NCI-H526 (cell line): ENCODE data around the gene RELB.
"Not testable (repeated sequence)": the region's sequence is repeated elsewhere in the genome, so short reads cannot be mapped to it uniquely, and the experiment has no call there.

Source experiments
- DNase-seq, 2 experiments: peaks; one replicate each; lab custom pipeline; 2025; lab: John Stamatoyannopoulos, UW

The RELB gene

DNA sequence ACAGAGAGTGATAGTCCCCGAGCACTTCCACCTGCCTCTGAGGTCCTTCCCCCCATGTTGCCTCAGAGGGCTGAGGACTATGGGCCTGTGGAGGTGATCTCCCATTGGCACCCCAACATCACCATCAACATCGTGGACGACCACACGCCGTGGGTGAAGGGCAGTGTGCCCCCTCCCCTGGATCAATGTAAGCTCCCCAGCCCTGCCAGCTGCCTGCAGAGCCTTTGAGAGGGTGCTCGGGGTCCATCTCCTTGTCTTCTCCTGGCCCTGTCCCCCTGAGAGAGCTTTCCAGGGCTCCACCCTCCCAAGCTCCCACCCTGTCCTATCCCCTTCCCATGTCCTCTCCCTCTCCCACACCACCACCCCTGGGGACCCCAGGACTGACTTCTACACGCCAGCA lies 14.9 kb upstream of the RELB start:
- no peak for DNase-seq

- no peak for DNase-seq
Measured at GRCh38 chr19:44987148-44987675, 14.1 kb upstream of the RELB start.

DNA sequence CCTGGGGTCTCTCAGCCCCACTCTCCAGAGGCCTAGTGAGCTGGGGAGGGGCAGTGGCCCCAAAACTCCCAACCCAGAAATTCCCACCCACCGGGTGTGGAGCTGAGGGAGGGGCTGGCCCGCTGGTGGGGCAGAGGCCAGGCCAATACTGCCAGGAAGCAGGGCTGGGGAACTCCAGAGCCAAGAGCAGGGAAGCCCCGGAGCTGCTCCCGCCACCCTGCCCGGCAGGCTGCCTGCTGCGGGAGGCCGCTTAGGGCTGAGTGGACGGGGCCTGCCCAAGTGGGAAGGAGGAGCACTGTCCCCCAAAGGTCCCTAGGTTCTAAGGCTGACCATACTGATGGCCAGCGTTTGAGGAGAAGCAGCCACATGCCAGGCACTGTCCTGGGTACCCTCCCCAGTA lies 13.0 kb upstream of the RELB start:
- DNase-seq: no peak

DNA sequence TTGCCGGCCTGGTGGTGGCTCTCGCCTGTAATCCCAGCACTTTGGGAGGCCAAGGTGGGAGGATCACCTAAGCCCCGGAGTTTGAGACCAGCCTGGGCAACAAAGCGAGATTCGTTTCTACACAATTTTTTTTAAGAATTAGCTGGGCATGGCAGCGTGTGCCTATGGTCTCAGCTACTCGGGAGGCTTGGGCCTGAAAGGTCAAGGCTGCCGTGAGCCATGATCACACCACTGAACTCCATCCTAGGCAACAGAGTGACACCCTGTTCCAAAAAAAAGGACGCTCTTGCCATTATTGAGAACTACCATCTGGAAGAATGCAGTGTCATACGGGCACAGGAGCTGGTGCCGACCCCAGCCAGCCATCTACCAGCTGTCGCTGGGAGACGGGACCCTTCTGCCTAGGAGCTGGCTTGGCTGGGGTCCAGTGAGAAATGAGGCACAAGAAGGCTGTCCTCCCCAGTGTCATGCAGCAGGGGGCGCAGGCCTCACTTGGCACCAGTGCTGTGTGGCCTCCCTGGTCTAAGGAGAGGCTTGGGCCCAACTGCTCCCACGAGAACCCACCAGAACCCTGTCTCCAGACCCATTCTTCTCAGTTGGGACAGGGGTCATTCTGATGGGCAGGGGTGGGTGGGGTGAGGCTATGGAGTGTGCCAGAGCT lies 12.2 kb upstream of the RELB start:
- peak in 1 of 2 experiments; percentile 64 for DNase-seq

DNA sequence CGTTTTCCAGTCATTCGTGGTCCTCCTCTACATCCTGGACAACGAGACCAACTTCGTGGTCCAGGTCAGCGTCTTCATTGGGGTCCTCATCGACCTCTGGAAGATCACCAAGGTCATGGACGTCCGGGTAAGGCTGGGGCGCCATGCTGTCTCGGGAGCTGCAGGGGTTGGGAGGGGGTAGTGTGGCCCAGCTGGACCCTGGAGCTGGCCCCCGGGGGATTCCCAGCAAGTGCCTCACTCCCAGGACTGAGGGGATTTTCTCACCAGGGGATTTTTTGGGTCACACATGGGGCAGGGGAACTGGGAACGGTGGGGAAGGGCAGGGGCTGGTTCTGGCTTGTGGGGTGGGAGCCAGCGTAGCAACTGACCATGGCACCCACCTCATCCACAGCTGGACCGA lies 10.8 kb upstream of the RELB start:
- no peak for DNase-seq

- DNase-seq: no peak
Measured at GRCh38 chr19:44990966-44991365, 10.3 kb upstream of the RELB start.

DNA sequence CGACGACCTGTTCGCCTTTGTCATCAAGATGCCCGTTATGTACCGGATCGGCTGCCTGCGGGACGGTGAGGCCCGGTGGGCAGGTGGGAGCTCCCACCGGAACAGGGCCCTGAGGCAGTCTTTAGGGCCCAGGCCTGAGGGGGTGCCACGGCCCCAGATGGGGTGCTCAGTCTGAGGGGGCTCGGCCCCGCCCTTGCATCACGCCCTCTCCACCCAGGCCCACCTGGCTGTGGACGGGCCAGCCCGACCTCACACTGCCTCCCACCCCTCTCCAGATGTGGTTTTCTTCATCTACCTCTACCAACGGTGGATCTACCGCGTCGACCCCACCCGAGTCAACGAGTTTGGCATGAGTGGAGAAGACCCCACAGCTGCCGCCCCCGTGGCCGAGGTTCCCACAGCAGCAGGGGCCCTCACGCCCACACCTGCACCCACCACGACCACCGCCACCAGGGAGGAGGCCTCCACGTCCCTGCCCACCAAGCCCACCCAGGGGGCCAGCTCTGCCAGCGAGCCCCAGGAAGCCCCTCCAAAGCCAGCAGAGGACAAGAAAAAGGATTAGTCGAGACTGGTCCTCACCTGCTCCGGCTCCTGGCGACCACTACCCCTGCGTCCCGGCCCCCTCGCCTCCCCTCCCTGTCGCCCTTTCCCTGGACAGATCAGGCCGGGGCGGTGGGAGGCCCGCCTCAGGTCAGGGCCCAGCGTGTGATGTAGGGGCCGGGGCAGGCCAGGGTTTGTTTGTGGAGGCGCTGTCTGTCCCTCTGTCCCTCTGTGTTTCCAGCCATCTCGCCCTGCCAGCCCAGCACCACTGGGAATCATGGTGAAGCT lies 8.7 kb upstream of the RELB start:
- DNase-seq: no peak

- no peak for DNase-seq
Measured at GRCh38 chr19:44993526-44993925, 7.7 kb upstream of the RELB start.

- no peak for DNase-seq
Measured at GRCh38 chr19:44993926-44994537, 7.2 kb upstream of the RELB start.

DNA sequence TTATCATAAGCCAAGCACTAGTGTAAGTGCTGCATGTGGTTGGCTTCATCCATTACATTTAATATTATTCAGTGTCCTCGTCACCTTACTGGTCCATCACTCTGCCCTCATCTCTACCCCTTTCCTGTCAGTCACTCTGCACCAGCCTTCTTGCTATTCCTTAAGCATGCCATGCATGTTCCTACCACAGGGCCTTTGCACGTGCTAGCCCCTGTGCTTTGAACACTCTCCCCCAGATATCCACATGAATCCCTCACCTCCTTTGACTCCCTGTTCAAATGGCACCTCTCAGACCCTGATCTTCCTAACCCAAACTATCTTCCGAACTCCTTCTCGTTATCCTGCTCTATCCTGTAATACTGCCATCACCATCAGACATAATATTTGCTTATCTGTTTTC lies 3.2 kb upstream of the RELB start:
- no peak for DNase-seq

DNA sequence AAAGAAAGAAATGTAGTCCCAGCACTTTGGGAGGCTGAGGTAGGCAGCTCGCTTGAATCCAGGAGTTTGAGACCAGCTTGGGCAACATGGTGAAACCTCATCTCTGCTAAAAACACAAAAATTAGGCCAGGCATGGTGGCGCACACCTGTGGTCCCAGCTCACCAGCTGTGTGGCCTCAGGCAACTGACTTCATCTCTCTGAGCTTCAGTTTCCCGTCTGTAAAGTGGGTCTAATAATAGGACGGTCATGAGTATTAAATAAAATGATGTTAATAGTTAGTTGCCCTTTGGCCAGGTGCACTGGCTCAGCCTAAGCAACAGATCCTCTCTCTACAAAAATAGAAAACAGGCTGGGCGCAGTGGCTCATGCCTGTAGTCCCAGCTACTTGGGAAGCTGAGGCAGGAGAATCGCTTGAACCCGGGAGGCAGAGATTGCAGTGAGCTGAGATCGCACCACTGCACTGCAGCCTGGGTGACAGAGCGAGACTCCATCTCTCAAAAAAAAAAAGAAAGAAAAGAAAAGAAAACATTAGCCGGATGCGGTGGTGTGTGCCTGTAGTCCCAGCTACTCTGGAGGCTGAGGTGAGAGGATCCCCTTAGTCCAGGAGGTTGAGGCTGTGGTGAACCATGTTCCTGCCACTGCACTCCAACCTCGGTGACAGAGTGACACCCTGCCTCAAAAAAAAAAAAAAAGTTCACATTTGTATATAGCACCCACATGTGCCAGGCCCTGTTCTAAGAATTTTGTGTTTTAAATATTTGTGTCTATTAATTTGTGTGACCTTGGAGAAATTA lies 1.9 kb upstream of the RELB start:
- not testable (repeated sequence) for DNase-seq

DNA sequence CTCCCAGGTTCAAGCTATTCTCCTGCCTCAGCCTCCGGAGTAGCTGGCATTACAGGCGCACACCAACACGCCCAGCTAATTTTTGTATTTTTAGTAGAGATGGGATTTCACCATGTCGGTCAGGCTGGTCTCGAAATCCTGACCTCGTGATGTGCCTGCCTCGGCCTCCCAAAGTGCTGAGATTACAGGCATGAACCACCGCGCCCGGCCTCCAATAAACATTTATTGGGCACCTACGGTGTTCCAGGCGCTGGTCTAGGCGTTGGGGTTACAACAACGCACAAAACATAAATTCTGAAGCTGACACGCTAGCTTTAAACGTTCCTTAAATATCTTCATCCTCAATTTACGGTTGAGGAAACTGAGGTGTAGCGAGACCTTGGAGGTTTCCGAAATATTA lies 599 bp upstream of the RELB start:
- not testable (repeated sequence) for DNase-seq

DNA sequence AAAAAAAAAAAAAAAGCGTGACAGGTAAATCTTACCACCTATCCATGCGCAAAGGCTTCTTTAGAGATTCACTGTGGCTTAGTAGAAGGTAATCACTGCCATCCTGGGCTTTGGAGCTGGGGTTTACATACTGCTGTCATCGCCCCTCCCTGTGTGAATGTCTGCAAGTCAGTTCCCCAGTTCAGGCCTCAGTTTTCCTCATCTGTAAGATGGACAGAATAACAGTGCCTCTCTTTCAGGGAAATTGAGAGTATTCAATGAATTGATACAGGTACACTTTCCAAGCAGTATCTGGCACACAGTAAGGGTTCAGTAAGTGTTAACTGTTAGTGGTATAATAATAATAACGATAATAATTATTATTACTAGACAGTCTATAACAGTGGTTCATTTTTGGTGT lies 2.2 kb downstream of the RELB start:
- DNase-seq: no peak

DNA sequence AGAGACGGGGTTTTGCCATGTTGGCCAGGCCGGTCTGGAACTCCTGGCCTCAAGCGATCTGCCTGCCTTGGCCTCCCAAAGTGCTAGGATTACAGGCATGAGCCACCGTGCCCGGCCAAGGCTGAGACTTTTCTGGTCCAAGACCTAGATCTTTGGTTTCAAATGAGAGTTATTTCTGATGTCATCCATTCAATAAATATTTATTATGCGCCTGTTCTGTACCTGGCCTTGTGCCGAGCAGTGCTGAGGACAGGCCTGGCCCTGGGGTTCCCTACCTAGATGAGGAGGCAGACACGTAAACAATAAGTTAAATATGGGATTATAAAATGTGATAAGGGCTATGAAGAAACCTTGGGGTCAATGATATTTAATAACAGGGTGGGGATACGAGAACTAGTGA lies 4.5 kb downstream of the RELB start:
- no peak for DNase-seq

GRCh38 chr19:45008552-45008951 lies 7.3 kb downstream of the RELB start:
- peak; percentile 5 to 46 for DNase-seq

- DNase-seq: no peak
Measured at GRCh38 chr19:45009625-45010255, 8.5 kb downstream of the RELB start.

DNA sequence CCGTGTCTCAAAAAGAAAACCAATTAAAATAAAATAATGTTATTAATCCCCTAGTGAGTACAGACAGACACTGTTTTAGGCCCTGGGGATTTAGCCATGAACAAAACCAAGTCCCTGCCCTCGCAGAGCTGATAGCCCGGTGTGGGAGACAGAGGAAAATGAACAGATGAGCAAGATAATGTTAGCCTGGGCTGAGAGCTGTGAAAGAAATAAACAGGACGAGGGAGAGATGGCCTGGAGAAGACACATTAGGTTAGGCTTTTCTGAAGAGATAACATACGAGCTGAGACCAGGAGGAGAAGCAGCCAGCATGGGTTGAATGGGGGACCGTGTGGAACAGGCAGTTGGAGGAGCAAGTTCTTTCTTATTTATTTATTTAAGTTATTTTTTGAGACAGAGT lies 9.0 kb downstream of the RELB start:
- no peak for DNase-seq

- DNase-seq: no peak
Measured at GRCh38 chr19:45011959-45012358, 10.7 kb downstream of the RELB start.

DNA sequence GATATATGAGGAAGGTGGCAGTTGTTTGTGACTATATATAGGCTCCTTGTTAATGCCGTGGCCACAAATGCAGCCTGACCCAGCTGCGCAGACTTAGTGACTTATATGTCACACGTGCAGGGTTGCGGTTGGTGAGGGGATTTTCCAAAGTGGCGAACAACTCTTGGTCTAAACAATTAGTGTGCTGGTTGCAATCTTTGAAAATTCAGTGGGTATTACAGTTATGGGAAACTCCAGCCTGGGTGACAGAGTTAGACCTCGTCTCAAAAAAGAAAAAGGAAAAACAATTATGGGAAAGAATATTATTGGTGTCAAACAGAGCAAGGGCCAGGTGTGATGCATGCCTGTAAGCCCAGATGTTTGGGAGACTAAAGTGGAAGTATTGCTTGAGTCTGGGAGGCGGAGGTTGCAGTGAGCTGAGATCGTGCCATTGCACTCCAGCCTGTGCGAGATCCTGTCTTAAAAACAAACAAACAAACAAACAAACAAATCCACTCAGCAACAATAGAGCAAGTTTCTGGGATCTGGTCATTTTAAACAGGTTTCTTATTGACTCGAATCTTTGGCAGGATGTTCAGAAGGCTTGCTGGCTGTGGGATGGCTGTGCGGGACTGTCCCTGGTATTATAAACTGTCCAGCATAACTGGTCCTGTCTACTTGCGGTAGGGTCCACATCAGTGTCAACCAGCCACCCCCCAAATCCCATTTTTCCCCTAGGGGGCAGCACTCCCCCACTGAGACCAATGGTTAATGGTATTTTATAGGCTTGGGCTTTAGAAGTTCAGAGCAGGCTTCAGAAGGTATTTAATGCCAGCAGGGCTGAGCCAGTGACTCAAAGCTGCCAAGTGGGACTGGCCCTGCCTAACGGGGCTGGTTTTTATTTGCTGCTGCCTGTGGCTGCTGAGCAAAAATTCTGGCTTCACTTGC lies 15.4 kb downstream of the RELB start:
- peak; percentile 34 to 79 for DNase-seq

GRCh38 chr19:45019187-45019586 lies 17.9 kb downstream of the RELB start:
- DNase-seq: no peak

- no peak for DNase-seq
Measured at GRCh38 chr19:45020071-45020470, 18.8 kb downstream of the RELB start.
